HEK293 (cell line): ENCODE measurements around the gene COL25A1.

ENCODE experiments used
- EGR2 ChIP-seq: fragments of 450-650 bp; formaldehyde crosslinking; IDR thresholded peaks from 2 replicates; pipeline ENCODE4 v1.5.1; 2016; ENCODE audit warnings: low read depth, missing biosample characterization, missing genetic modification characterization
- INSM2 ChIP-seq: fragments of 450-650 bp; formaldehyde crosslinking; IDR thresholded peaks from 2 replicates; pipeline ENCODE4 v1.5.1; 2016; ENCODE audit warnings: missing biosample characterization, missing genetic modification characterization
- PATZ1 ChIP-seq: fragments of 450-650 bp; formaldehyde crosslinking; IDR thresholded peaks from 2 replicates; pipeline ENCODE4 v1.5.1; 2016; ENCODE audit warnings: missing biosample characterization, missing genetic modification characterization
- PRDM4 ChIP-seq: fragments of 450-650 bp; formaldehyde crosslinking; IDR thresholded peaks from 2 replicates; pipeline ENCODE4 v1.5.1; 2017; ENCODE audit warnings: missing biosample characterization, missing genetic modification characterization
- PRDM6 ChIP-seq: fragments of 450-650 bp; formaldehyde crosslinking; IDR thresholded peaks from 2 replicates; pipeline ENCODE4 v1.5.1; 2017; ENCODE audit warnings: missing biosample characterization, missing genetic modification characterization
- SCRT1 ChIP-seq: fragments of 450-650 bp; formaldehyde crosslinking; IDR thresholded peaks from 2 replicates; pipeline ENCODE4 v1.5.1; 2016; ENCODE audit warnings: missing biosample characterization, missing genetic modification characterization, borderline replicate concordance
- YY2 ChIP-seq: fragments of 450-650 bp; formaldehyde crosslinking; IDR thresholded peaks from 2 replicates; pipeline ENCODE4 v1.5.1; 2016; ENCODE audit warnings: missing biosample characterization, missing genetic modification characterization
- ZBTB10 ChIP-seq: fragments of 450-650 bp; formaldehyde crosslinking; IDR thresholded peaks from 2 replicates; pipeline ENCODE4 v1.5.1; 2016; ENCODE audit warnings: missing biosample characterization, missing genetic modification characterization
- ZBTB26 ChIP-seq: fragments of 450-650 bp; formaldehyde crosslinking; optimal IDR thresholded peaks from 2 replicates; pipeline ENCODE3; 2016; ENCODE audit warnings: missing biosample characterization, mild to moderate bottlenecking, missing genetic modification characterization
- ZNF449 ChIP-seq: fragments of 450-650 bp; formaldehyde crosslinking; IDR thresholded peaks from 2 replicates; pipeline ENCODE4 v1.5.1; 2017; ENCODE audit warnings: missing biosample characterization, mild to moderate bottlenecking, missing genetic modification characterization, moderate library complexity
- ZNF645 ChIP-seq: fragments of 450-650 bp; formaldehyde crosslinking; IDR thresholded peaks from 2 replicates; pipeline ENCODE4; 2016; ENCODE audit warnings: missing biosample characterization, missing genetic modification characterization
- ZNF692 ChIP-seq: fragments of 450-650 bp; formaldehyde crosslinking; IDR thresholded peaks from 2 replicates; pipeline ENCODE4 v1.5.1; 2016; ENCODE audit warnings: missing biosample characterization, missing genetic modification characterization

COL25A1 gene

GRCh38 chr4:109315341-109315740, 12.9 kb upstream of the COL25A1 start (continued):
- no peak for TF ChIP-seq ZNF449 (tag by site-specific recombination)
- TF ChIP-seq YY2 (tag by site-specific recombination), result no peak
- no peak for TF ChIP-seq PRDM6 (tag by site-specific recombination)
- TF ChIP-seq PATZ1, result no peak
- TF ChIP-seq ZNF645 (tag by site-specific recombination), result no peak
- no peak for TF ChIP-seq EGR2 (tag by site-specific recombination)
- TF ChIP-seq ZNF692 (tag by site-specific recombination), result no peak
- no peak for TF ChIP-seq PRDM4
- no peak for TF ChIP-seq SCRT1 (tag by site-specific recombination)
- TF ChIP-seq INSM2, result no peak
- no peak for TF ChIP-seq ZBTB10 (tag by site-specific recombination)
- no peak for TF ChIP-seq ZBTB26 (tag by site-specific recombination)
